Adrenal gland (tissue), 5 donors: ENCODE results near the gene GTF2E1.

Source experiments
- CTCF ChIP-seq, 6 experiments: fragments of 450-650 bp in 4 of 6; fragments of 200-600 bp in 2 of 6; sonication (generic) in 1 of 6; IDR thresholded peaks; 1 replicate in 5 of 6; 2 replicates in 1 of 6; pipeline versions ENCODE4 v1.5.1 to v1.8.0; 2016 to 2021; ENCODE audit warnings: antibody characterized with exemption in 6 of 6, mild to moderate bottlenecking in 2 of 6, moderate library complexity in 1 of 6
- POLR2A ChIP-seq, 2 donors: fragments of 450-650 bp; IDR thresholded peaks; one replicate each; pipeline ENCODE4 v1.6.1; 2017; ENCODE audit warnings: antibody characterized with exemption in 2 of 2, mild to moderate bottlenecking in 2 of 2, moderate library complexity in 1 of 2
- donor health status: DM: no; HTN: no; CAD: no.

- no peak for TF ChIP-seq CTCF (IDR thresholded peaks at IDR 0.05)
- TF ChIP-seq POLR2A (IDR thresholded peaks at IDR 0.05) = no peak
These were observed 86.3 kb downstream of the GTF2E1 start for GRCh38 chr3:120828796-120829195.
